Measurements from ENCODE around the gene TMEM37.

Gene TMEM37

GRCh38 chr2:119424284-119425118 lies 7.2 kb upstream of the TMEM37 start:
- Histone ChIP-seq H3K36me3 (replicated peaks) (no peaks in the 10 kb centered on the region), H3K27me3 (replicated peaks) (peaks cover 34% of the 10 kb centered on the region), H3K27ac (no peak overlapping the region), H3K4me3 (ENCODE audit: low read depth, low read length) (no peak overlapping the region)
- no peak for DNase-seq
- in situ Hi-C loops (cut with HindIII; ENCODE audit: low pct_ligation_motif_present, low sequenced_read_pairs): no loop called here
- no peak for TF ChIP-seq CTCF (IDR thresholded peaks at IDR 0.05; ENCODE audit: low read depth, low read length, missing control alignments)

- H3K27me3 ChIP-seq (replicated peaks): peaks cover 34% of the 10 kb centered on the region
- H3K27ac ChIP-seq: no peak overlapping the region
- in situ Hi-C loops (cut with HindIII; ENCODE audit: low pct_ligation_motif_present, low sequenced_read_pairs): no loop called here
- DNase-seq: no peak
- no peaks in the 10 kb centered on the region for H3K36me3 ChIP-seq (replicated peaks)
- no peak overlapping the region for H3K4me3 ChIP-seq (ENCODE audit: low read depth, low read length)
- no peak for TF ChIP-seq CTCF (IDR thresholded peaks at IDR 0.05; ENCODE audit: low read depth, low read length, missing control alignments)
These were observed 6.6 kb upstream of the TMEM37 start for GRCh38 chr2:119425119-119425405.

GRCh38 chr2:119425620-119426395 lies 5.8 kb upstream of the TMEM37 start:
- no peak overlapping the region for H3K4me3 ChIP-seq (ENCODE audit: low read depth, low read length)
- DNase-seq: no peak
- no peak overlapping the region for H3K27ac ChIP-seq
- no peaks in the 10 kb centered on the region for H3K36me3 ChIP-seq (replicated peaks)
- H3K27me3 ChIP-seq (replicated peaks): peaks cover 34% of the 10 kb centered on the region
- in situ Hi-C loops (cut with HindIII; ENCODE audit: low pct_ligation_motif_present, low sequenced_read_pairs): no loop called here
- no peak for TF ChIP-seq CTCF (IDR thresholded peaks at IDR 0.05; ENCODE audit: low read depth, low read length, missing control alignments)

- Histone ChIP-seq H3K27me3 (replicated peaks) (peaks cover 37% of the 10 kb centered on the region), H3K36me3 (replicated peaks) (no peaks in the 10 kb centered on the region), H3K27ac (no peak overlapping the region), H3K4me3 (ENCODE audit: low read depth, low read length) (no peak overlapping the region)
- no peak for TF ChIP-seq CTCF (IDR thresholded peaks at IDR 0.05; ENCODE audit: low read depth, low read length, missing control alignments)
- no peak for DNase-seq
- in situ Hi-C loops (cut with HindIII; ENCODE audit: low pct_ligation_motif_present, low sequenced_read_pairs): no loop called here
These were observed 5.3 kb upstream of the TMEM37 start for GRCh38 chr2:119426396-119426675.

GRCh38 chr2:119426801-119427395 lies 4.8 kb upstream of the TMEM37 start:
- in situ Hi-C loops (cut with HindIII; ENCODE audit: low pct_ligation_motif_present, low sequenced_read_pairs): no loop called here
- DNase-seq: no peak
- H3K4me3 ChIP-seq (ENCODE audit: low read depth, low read length): no peak overlapping the region
- H3K27me3 ChIP-seq (replicated peaks): peaks cover 37% of the 10 kb centered on the region
- H3K36me3 ChIP-seq (replicated peaks): no peaks in the 10 kb centered on the region
- no peak for TF ChIP-seq CTCF (IDR thresholded peaks at IDR 0.05; ENCODE audit: low read depth, low read length, missing control alignments)
- H3K27ac ChIP-seq: no peak overlapping the region

Measured in brain microvascular endothelial cell (primary cell).